HFF-Myc (cell line): ENCODE measurements around the gene LPO.

ENCODE experiments used
- DNase-seq: peaks from one replicate; pipeline ENCODE4 v3.0.0-alpha.2; 2011; ENCODE audit warnings: low read depth; ENCODE audit errors: extremely low read depth
- H3K4me3 ChIP-seq: replicated peaks from 2 replicates; pipeline ENCODE4 v1.5.1; 2011; ENCODE audit warnings: low read depth, mild to moderate bottlenecking, control low read depth, low read length
- TF ChIP-seq, protein P1 (sequence below): IDR thresholded peaks from 2 replicates; pipeline ENCODE4 v1.5.1; 2012; ENCODE audit warnings: mild to moderate bottlenecking, low read depth, low read length, control low read depth; ENCODE audit errors: missing control alignments

The LPO gene

DNA sequence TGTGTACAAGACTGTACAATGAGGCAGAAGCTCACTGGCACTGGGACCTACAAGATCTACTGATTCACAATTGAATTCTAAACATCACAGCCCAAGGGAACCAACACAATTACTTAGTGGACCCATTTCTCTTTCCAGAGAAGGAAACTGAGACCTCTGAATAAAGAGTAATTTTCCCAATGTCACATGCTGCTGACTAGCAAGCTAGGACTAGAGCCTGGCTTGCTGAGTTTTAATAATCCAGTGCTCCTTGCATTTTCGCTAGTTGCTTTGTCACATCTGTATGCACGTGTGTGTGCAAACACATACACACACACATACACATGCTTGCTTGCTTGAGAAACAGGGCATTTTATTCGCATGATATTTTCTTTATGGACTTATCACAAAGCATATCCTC is 3.9 kb upstream of the LPO start:
- DNase-seq: no peak
- no peak overlapping the region for H3K4me3 ChIP-seq
- TF ChIP-seq, protein P1, sequence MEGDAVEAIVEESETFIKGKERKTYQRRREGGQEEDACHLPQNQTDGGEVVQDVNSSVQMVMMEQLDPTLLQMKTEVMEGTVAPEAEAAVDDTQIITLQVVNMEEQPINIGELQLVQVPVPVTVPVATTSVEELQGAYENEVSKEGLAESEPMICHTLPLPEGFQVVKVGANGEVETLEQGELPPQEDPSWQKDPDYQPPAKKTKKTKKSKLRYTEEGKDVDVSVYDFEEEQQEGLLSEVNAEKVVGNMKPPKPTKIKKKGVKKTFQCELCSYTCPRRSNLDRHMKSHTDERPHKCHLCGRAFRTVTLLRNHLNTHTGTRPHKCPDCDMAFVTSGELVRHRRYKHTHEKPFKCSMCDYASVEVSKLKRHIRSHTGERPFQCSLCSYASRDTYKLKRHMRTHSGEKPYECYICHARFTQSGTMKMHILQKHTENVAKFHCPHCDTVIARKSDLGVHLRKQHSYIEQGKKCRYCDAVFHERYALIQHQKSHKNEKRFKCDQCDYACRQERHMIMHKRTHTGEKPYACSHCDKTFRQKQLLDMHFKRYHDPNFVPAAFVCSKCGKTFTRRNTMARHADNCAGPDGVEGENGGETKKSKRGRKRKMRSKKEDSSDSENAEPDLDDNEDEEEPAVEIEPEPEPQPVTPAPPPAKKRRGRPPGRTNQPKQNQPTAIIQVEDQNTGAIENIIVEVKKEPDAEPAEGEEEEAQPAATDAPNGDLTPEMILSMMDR: no peak

DNA sequence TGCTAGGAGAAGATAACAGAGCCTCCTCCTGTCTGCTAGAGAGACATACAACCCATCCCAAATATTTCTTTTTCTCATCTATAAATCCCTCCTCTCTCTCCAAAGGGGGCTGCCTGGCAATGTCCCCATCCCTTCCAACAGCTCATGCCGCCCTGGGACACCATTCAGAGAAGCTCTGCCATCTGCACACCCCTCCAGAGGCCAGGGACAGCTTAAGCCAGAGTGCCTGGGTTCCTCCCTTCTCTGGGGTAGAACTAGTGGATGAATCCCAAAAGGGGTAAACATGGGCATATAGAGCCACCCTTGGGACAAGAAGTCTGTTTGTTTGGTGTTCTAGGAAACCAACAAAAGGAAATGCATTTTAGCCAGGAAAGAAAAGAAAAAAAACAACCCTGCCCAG is 2.6 kb upstream of the LPO start:
- no peak for DNase-seq
- no peak overlapping the region for H3K4me3 ChIP-seq
- TF ChIP-seq, protein P1: no peak

DNA sequence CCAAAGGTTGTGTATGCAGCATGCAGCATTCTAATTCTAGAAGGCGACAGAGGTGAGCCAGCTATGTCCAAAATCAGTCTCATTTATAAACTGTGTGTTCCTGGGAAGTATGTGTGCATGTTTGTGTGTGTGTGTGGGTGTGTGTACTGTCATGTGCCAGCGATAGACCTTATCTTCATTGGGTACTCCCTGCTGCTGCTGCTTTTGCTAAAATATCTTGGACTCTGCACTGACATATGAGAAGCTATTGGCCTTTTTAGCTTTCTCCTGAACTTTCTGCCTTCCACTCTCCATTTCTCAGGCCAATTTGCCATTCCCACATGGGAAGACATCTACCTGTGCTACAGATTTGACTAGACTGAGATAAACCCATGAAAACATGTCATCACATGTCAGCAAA is 2.0 kb upstream of the LPO start:
- DNase-seq: no peak
- TF ChIP-seq, protein P1: no peak
- H3K4me3 ChIP-seq: no peak overlapping the region

DNA sequence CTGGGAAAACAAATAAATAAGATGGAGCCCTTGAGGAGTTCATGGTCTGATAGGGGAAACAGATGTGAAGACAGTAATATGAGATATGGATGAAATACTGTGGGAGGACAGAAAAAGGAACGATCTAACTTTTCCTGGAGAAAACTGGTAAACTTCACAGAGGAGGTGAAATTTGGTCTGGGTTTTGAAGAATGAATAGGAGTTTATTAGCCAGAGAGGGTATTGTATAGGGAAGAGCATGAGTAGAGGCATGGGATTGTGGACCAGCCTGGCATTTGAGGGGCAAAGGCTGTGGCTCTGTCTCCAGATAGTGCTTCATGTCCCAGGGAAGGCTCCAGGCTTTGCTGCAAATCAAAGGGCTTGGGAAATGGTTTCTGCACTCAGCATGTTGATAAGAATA is 1.6 kb downstream of the LPO start:
- no peak overlapping the region for H3K4me3 ChIP-seq
- DNase-seq: no peak
- TF ChIP-seq, protein P1: no peak

DNA sequence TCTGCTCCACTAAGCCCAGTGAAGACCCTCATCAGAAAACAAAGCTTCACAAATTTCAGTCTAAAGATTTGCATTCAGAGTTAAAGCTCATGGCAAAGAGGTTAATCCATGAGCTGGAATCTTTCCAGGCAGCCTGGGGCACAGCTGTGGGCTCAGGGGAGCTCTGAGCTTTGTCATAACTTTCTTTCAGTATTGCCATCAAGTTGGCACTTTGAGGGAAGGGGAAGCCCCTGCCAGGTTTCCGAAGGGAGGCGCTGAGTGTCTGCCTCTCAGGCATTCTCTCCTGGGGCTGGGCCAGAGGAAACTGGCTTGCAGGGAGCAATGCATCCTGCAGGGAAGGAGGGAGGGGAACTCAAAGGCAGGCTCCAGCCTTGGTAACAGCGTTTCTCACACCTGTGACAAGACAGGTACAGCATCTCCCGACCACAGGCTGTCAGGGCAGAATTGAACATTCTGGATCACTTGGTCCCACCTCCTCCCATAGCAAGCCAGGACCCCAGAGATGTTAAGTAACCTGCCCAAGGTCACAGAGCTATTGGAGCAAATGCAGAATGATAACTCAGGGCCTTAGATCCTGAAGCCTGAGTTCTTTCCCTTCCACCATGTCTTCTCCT is 3.9 kb downstream of the LPO start:
- no peak overlapping the region for H3K4me3 ChIP-seq
- TF ChIP-seq, protein P1: no peak
- DNase-seq: no peak

DNA sequence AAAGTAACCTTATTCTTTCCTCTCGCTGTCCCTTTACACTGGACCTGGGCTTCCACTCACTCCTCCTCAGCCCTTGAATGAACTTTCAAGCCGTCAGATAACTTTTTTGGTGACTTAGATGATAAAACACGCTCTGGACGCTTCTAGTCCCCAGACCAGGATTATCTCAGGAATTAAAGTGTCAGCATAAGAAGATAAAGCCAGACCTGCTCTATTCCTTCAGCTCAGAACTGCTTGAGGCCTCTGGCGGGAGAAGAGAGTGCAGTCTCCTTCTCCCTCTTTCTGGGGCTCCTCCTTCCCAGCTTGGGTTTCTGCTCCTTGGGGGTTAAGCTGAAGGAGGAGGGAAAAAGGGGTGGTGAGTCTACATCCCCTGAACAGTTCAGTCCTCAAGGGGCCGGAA is 6.6 kb downstream of the LPO start:
- DNase-seq: no peak
- no peak overlapping the region for H3K4me3 ChIP-seq
- TF ChIP-seq, protein P1: no peak
